GM12878 (cell line): ENCODE measurements around the gene IL37. TPM values are rescaled to one million over a fixed set of nuclear protein-coding genes. Genes with fewer than 3 reads are reported as not detected.
A peak's percentile ranks its signal among the peaks of the same experiment; 100 is the strongest.

Experiments
- ATAC-seq: fragments of 200-7000 bp; cut with Tn5 transposase; 3 replicates; pipeline ENCODE4 v1.9.1; 2020; ENCODE audit warnings: mild to moderate bottlenecking, moderate library complexity
- BruUV-seq: library from RNA; stranded (reverse); fragments of 400-500 nt; replicated peaks from 2 replicates; lab custom pipeline; 2021; lab: Mats Ljungman, UMichigan
- CTCF ChIA-PET: fragments of 300-600 bp; sonication (Branson Sonifier 250); formaldehyde crosslinking; extraction: SDS; loops from one replicate; lab custom pipeline; 2021; ENCODE audit warnings: inconsistent platforms; lab: Yijun Ruan, JAX
- POLR2A ChIA-PET: fragments of 350-600 bp; formaldehyde crosslinking; extraction: SDS; loops from one replicate; lab custom pipeline; 2021; ENCODE audit warnings: inconsistent platforms; lab: Charles Lee
- RAD21 ChIA-PET: fragments of 300-600 bp; sonication (Branson Sonifier 250); formaldehyde crosslinking; loops from one replicate; lab custom pipeline; 2023; ENCODE audit warnings: antibody characterized with exemption; ENCODE audit not compliant: unreplicated experiment; lab: Charles Lee
- SMC1A ChIA-PET: fragments of 300-600 bp; sonication (Branson Sonifier 250); formaldehyde crosslinking; loops from one replicate; lab custom pipeline; 2023; ENCODE audit not compliant: unreplicated experiment, uncharacterized antibody; lab: Charles Lee
- DNase-seq: peaks from one replicate; pipeline ENCODE4 v3.0.0-alpha.2; 2011; ENCODE audit warnings: low read depth, low spot score
- FAIRE-seq: peaks from 3 replicates; lab custom pipeline; 2011; peaks lifted over from hg19 to GRCh38; lab: Jason Lieb, UNC
- H2AFZ ChIP-seq: 2 replicates; pipeline ENCODE4 v1.6.0; 2011; ENCODE audit warnings: low read depth, low read length, control low read depth; ENCODE audit not compliant: control insufficient read depth
- H3K27ac ChIP-seq: 2 replicates; pipeline ENCODE4 v1.5.1; 2011; ENCODE audit warnings: control low read depth; ENCODE audit not compliant: control insufficient read depth, insufficient read depth
- H3K27me3 ChIP-seq, 2 experiments: replicated peaks in 1 of 2; 2 replicates each; pipeline versions ENCODE4 v1.6.0 to v1.6.1; 2011; ENCODE audit warnings: low read length in 1 of 2; ENCODE audit not compliant: control insufficient read depth in 2 of 2, insufficient read depth in 2 of 2
- H3K36me3 ChIP-seq, 2 experiments: 2 replicates each; pipeline ENCODE4 v1.5.1; 2011; ENCODE audit warnings: low read length in 1 of 2; ENCODE audit not compliant: control insufficient read depth in 2 of 2, insufficient read depth in 2 of 2
- H3K4me1 ChIP-seq: 2 replicates; pipeline ENCODE4 v1.6.1; 2011; ENCODE audit warnings: mild to moderate bottlenecking, low read length, moderate library complexity, mixed read lengths; ENCODE audit not compliant: control insufficient read depth, insufficient read depth
- H3K4me2 ChIP-seq: 2 replicates; pipeline ENCODE4 v1.6.0; 2011; ENCODE audit warnings: control low read depth; ENCODE audit not compliant: control insufficient read depth, insufficient read depth
- H3K4me3 ChIP-seq: fragments of 200-600 bp; sonication (generic); 2 replicates; pipeline ENCODE4 v1.5.1; 2016
- H3K79me2 ChIP-seq: 2 replicates; pipeline ENCODE4 v1.6.0; 2011; ENCODE audit warnings: low read length; ENCODE audit not compliant: control insufficient read depth, insufficient read depth
- H3K9ac ChIP-seq: 2 replicates; pipeline ENCODE4 v1.8.0; 2011; ENCODE audit warnings: low read length, control low read depth, mixed read lengths; ENCODE audit not compliant: control insufficient read depth, insufficient read depth
- H3K9me3 ChIP-seq: replicated peaks from 3 replicates; pipeline ENCODE4 v1.5.1; 2011; ENCODE audit warnings: mild to moderate bottlenecking, low read length; ENCODE audit not compliant: control insufficient read depth, insufficient read depth
- H4K20me1 ChIP-seq: 2 replicates; pipeline ENCODE4 v1.6.0; 2011; ENCODE audit not compliant: control insufficient read depth, insufficient read depth
- NR2C1 ChIP-seq: fragments of 450-650 bp; IDR thresholded peaks from 2 replicates; pipeline ENCODE4 v1.6.1; 2017; ENCODE audit warnings: antibody characterized with exemption, mild to moderate bottlenecking, moderate library complexity
- RUNX3 ChIP-seq: IDR thresholded peaks from 2 replicates; pipeline ENCODE4 v1.6.1; 2012; ENCODE audit warnings: low read length, inconsistent platforms
- STAT1 ChIP-seq: fragments of 450-650 bp; conservative IDR thresholded peaks from 2 replicates; pipeline ENCODE4 v1.6.1; 2014; ENCODE audit warnings: antibody characterized with exemption, mild to moderate bottlenecking
- WGBS: methylation state at CpG from one replicate; pipeline ENCODE4 v1.1.6; 2016; ENCODE audit warnings: low lambda C conversion rate; ENCODE audit not compliant: insufficient replicate concordance, insufficient coverage; ENCODE audit errors: missing lambda C conversion rate; 5-methylcytosine and 5-hydroxymethylcytosine counted together
- in situ Hi-C: fragments of 300-500 bp; cut with MboI; formaldehyde crosslinking; loops from 9 replicates; pipeline ENCODE4 v1.14.3; 2018; ENCODE audit warnings: mixed read lengths
- intact Hi-C: fragments of 100-400 bp; cut with micrococcal nuclease; formaldehyde crosslinking; loops from one replicate; pipeline ENCODE4 v1.14.2; 2022; ENCODE audit not compliant: unreplicated experiment
- polyA plus RNA-seq, 11 experiments: library from polyadenylated mRNA; depleted of rRNA in 4 of 11; unstranded in 6 of 11; stranded (reverse) in 5 of 11; fragments of >200 nt; fragmentation: Nextera tagmentation in 4 of 11; fragmentation: Illumina TruSeq in 1 of 11; extraction: Ambion mirVana in 4 of 11; extraction: Trizol in 1 of 11; gene quantifications; 1 replicate in 1 of 11; 2 replicates in 10 of 11; pipeline versions ENCODE4 v1.2.1 to v1.2.3, GENCODE V29; 2011 to 2016; ENCODE audit warnings: inconsistent platforms in 2 of 11, missing spikeins in 2 of 11, low read depth in 1 of 11
- total RNA-seq, 4 experiments: library from RNA; depleted of rRNA in 3 of 4; stranded (reverse); fragments of >200 nt in 3 of 4; fragmentation: Illumina TruSeq in 1 of 4; extraction: Trizol in 1 of 4; gene quantifications; 2 replicates each; pipeline versions ENCODE4 v1.2.1 to v1.2.3, GENCODE V29; 2013 to 2021

IL37 gene
- total and polyA plus RNA-seq, 10 of the 15 experiments (the other 5 are each of a cell fraction or from before 2014, with no cell fraction given): 0.41 to 0.54 TPM; not detected in 8

DNA sequence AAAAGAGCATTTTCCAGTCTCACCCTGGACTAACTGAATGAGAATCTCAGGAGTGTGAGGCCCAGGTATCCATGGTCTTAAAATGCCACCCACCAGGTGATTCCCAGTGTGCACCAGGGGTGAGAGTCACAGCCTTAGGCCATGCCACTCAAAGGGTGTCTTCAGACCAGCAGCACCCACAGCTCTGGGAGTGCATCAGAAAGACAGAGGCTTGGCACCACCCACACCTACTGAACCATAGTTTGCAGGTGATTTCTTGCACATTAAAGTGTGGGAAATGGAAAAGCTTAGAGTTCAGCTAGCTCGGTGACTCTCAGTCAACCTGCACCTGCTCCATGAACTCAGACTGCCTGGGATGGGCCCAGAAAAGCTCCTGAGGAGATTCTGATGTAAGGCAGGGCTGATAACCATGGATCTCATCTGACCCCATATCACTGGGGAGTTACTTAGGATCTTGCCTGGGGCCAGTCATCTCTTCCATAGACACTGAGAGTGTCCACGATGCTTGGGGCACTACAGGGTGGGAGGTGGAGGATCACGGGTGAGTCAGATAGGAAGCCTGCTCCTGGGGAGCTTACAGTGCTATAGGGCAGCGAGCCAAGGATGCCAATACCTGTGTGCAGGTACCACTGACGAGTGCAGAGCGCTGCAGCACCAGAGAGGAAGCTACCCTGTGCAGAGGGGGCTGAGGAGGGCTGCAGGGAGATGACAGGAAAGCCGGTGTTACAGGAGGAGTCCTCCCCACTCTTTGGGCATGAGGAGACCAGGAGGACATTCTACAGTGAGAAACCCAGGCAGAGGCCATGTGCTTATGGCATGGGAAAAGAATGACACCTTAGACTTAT, 4.6 kb downstream of the IL37 start:
- no peak for TF ChIP-seq NR2C1
- TF ChIP-seq, all 136 proteins: peak for 0
- Histone ChIP-seq H3K4me3 (no peak overlapping the region), H3K27me3 (no peaks in the 10 kb centered on the region; a peak in 1 of 4 replicates), H3K9me3 (no peaks in the 10 kb centered on the region; the same call in 2 of the 3 replicates), H3K4me1 (peaks cover 10% of the 10 kb centered on the region), H3K9ac (no peak overlapping the region), H4K20me1 (no peaks in the 10 kb centered on the region), H3K4me2 (no peak overlapping the region), H3K79me2 (no peaks in the 10 kb centered on the region), H3K27ac (no peak overlapping the region), H3K36me3 (no peaks in the 10 kb centered on the region), H2AFZ (no peak overlapping the region)
- no peak for ATAC-seq
- CTCF ChIA-PET: interaction anchor here (1.4 to 1.7 kb wide), 4 partner anchors 9 to 31 kb away, joined by 3 to 8 read pairs (median 8); no protein-coding TSS in a partner anchor
- SMC1A ChIA-PET: interaction anchor here (0.9 to 3.5 kb wide), 3 partner anchors 14 to 36 kb away, joined by 3 to 17 read pairs (median 4); no protein-coding TSS in a partner anchor
- intact Hi-C loops: no loop called here
- RAD21 ChIA-PET: interaction anchor here (0.9 to 2.3 kb wide), 4 partner anchors 26 to 190 kb away, joined by 3 to 9 read pairs (median 4); no protein-coding TSS in a partner anchor
- no TSS peak for BruUV-seq
- DNase-seq: no peak
- POLR2A ChIA-PET: interaction anchor here (0.9 kb wide), 1 partner anchor 12 kb away, joined by 3 read pairs; no protein-coding TSS in a partner anchor
- 56% methylated on average over 7 of the region's 7 CpGs for whole genome bisulfite sequencing
- FAIRE-seq: no peak
- in situ Hi-C loops: no loop called here

GRCh38 chr2:112916145-112916571, 5.2 kb downstream of the IL37 start:
- WGBS: 0% methylated on average over 3 of the region's 3 CpGs
- no peak for FAIRE-seq
- no peak for DNase-seq
- intact Hi-C loops (no loop called here), in situ Hi-C loops (no loop called here)
- ChIA-PET POLR2A (no interaction called here), CTCF (interaction anchor here (1.5 to 1.7 kb wide), 3 partner anchors 24 to 31 kb away, joined by 7 to 8 read pairs (median 8); no protein-coding TSS in a partner anchor), RAD21 (interaction anchor here (0.9 to 2.3 kb wide), 2 partner anchors 26 to 190 kb away, joined by 4 to 9 read pairs; no protein-coding TSS in a partner anchor), SMC1A (interaction anchor here (0.8 to 3.5 kb wide), 4 partner anchors 13 to 36 kb away, joined by 3 to 17 read pairs (median 4); no protein-coding TSS in a partner anchor)
- H3K36me3 ChIP-seq: no peaks in the 10 kb centered on the region
- BruUV-seq: no TSS peak
- peaks cover 10% of the 10 kb centered on the region for H3K4me1 ChIP-seq
- H3K4me3 ChIP-seq: no peak overlapping the region
- H3K79me2 ChIP-seq: no peaks in the 10 kb centered on the region
- peak; percentile 42 for ATAC-seq
- H2AFZ ChIP-seq: peak overlapping the region; percentile 2; the same call in 1 of the 2 replicates
- TF ChIP-seq RUNX3 (peak; percentile 16; the same call in 1 of the 2 replicates), STAT1 (no peak)
- no peaks in the 10 kb centered on the region; a peak in 1 of 4 replicates for H3K27me3 ChIP-seq
- no peak overlapping the region for H3K27ac ChIP-seq
- no peak overlapping the region; the same call in 1 of the 2 replicates for H3K9ac ChIP-seq
- no peaks in the 10 kb centered on the region for H4K20me1 ChIP-seq
- peak overlapping the region; percentile 57; the same call in 1 of the 2 replicates for H3K4me2 ChIP-seq
- no peaks in the 10 kb centered on the region; the same call in 2 of the 3 replicates for H3K9me3 ChIP-seq
